Progenitor cell of endocrine pancreas (in vitro differentiated cells): Measurements from ENCODE around the gene TNS2. TPM values are rescaled to one million over a fixed set of nuclear protein-coding genes. Genes with fewer than 3 reads are reported as not detected.
"Not testable (repeated sequence)": the region's sequence is repeated elsewhere in the genome, so short reads cannot be mapped to it uniquely, and the experiment has no call there.

ENCODE experiments used
- DNase-seq: peaks from one replicate; pipeline ENCODE4 v3.0.0; 2021; ENCODE audit warnings: low spot score; ENCODE audit not compliant: unreplicated experiment
- H3K27ac Mint-ChIP-seq: 2 replicates; pipeline ENCODE4 v1.8.0; 2021; ENCODE audit warnings: mild to moderate bottlenecking, moderate library complexity, mixed read lengths
- H3K27me3 Mint-ChIP-seq: 2 replicates; pipeline ENCODE4 v1.8.0; 2021; ENCODE audit warnings: mixed read lengths
- H3K36me3 Mint-ChIP-seq: 2 replicates; pipeline ENCODE4 v1.8.0; 2022; ENCODE audit warnings: mixed read lengths; ENCODE audit not compliant: insufficient read depth
- H3K4me1 Mint-ChIP-seq: 2 replicates; pipeline ENCODE4 v1.8.0; 2021; ENCODE audit warnings: low read depth, mixed read lengths
- H3K4me3 Mint-ChIP-seq: 2 replicates; pipeline ENCODE4 v1.8.0; 2021; ENCODE audit warnings: low read depth, mild to moderate bottlenecking, moderate library complexity, mixed read lengths
- H3K9me3 Mint-ChIP-seq: 2 replicates; pipeline ENCODE4 v1.8.0; 2021; ENCODE audit warnings: low read depth, mixed read lengths
- total RNA-seq: library from RNA; stranded (reverse); gene quantifications from 2 replicates; pipeline ENCODE4 v1.2.1, GENCODE V29; 2021
- TF ChIP-seq, protein P1 (sequence below): fragments of 200-600 bp; sonication (generic); IDR thresholded peaks from one replicate; pipeline ENCODE4 v1.5.0; 2021; ENCODE audit warnings: antibody characterized with exemption, mild to moderate bottlenecking; ENCODE audit not compliant: unreplicated experiment

Gene TNS2
- total RNA-seq, 1 donor from 2014 or later, result 7.3 TPM

GRCh38 chr12:53102883-53103807, 53.3 kb downstream of the TNS2 start, which contains the start of gene SOAT2:
SOAT2 (plus strand) TSS chr12:53103486; CDS start chr12:53103578, 92 bp downstream.
- H3K9me3 Mint-ChIP-seq, result no peaks in the 10 kb centered on the region
- no peak for DNase-seq
- no peaks in the 10 kb centered on the region for H3K27me3 Mint-ChIP-seq
- H3K4me1 Mint-ChIP-seq, result peaks cover 52% of the 10 kb centered on the region
- H3K27ac Mint-ChIP-seq, result peak within 1 kb of the TSS; percentile 79
- no peaks in the 10 kb centered on the region for H3K36me3 Mint-ChIP-seq
- TF ChIP-seq, protein P1, sequence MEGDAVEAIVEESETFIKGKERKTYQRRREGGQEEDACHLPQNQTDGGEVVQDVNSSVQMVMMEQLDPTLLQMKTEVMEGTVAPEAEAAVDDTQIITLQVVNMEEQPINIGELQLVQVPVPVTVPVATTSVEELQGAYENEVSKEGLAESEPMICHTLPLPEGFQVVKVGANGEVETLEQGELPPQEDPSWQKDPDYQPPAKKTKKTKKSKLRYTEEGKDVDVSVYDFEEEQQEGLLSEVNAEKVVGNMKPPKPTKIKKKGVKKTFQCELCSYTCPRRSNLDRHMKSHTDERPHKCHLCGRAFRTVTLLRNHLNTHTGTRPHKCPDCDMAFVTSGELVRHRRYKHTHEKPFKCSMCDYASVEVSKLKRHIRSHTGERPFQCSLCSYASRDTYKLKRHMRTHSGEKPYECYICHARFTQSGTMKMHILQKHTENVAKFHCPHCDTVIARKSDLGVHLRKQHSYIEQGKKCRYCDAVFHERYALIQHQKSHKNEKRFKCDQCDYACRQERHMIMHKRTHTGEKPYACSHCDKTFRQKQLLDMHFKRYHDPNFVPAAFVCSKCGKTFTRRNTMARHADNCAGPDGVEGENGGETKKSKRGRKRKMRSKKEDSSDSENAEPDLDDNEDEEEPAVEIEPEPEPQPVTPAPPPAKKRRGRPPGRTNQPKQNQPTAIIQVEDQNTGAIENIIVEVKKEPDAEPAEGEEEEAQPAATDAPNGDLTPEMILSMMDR, result no peak
- H3K4me3 Mint-ChIP-seq, result no peak within 1 kb of the TSS

DNA sequence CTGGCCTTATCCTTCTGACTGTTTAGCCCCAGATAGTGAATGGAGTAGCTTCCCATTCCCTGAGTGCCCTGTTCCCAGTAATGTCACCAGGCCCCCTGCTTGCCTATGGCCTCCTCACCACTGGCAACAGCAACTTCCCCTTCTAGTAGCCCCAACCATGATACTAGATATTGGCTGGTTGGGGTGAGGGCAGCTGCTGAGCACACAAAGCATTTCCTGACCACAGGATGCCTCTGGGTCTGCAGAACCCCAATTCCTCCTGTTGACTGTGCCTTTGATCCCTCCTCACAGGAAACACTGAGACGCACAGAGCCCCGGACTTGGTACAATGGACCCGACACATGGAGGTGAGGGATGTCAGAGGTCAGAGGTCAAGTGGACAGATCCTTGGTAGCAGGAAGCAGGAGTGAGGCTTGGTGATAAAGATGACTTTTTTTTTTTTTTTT, 54.0 kb downstream of the TNS2 start:
- Mint-ChIP-seq H3K4me1 (peaks cover 44% of the 10 kb centered on the region), H3K36me3 (no peaks in the 10 kb centered on the region), H3K27me3 (no peaks in the 10 kb centered on the region), H3K27ac (no peak overlapping the region), H3K9me3 (no peaks in the 10 kb centered on the region), H3K4me3 (no peak overlapping the region)
- TF ChIP-seq, protein P1, result no peak
- DNase-seq, result no peak

DNA sequence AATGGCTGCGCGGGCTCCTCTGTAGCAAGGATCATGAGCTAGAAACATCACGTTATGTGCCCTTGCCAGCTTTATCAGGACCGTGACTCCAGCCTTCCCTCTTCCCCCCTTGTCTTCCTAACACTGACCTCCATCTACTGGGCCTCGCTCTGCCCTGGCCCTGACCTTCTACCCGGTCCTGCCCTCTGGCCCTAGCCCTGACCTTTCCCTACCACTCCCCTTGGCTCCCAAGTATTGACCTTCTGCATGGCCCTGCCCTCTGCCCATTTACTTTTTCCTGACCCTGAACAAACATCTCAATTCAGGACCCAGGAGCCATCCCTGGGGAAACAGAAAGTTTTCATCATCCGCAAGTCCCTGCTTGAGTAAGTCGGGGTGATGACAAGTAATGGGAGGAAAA, 55.4 kb downstream of the TNS2 start:
- TF ChIP-seq, protein P1, result no peak
- peaks cover 2% of the 10 kb centered on the region for H3K36me3 Mint-ChIP-seq
- DNase-seq, result no peak
- H3K4me3 Mint-ChIP-seq, result no peak overlapping the region
- H3K27me3 Mint-ChIP-seq, result no peaks in the 10 kb centered on the region
- H3K4me1 Mint-ChIP-seq, result peaks cover 38% of the 10 kb centered on the region
- peaks cover 3% of the 10 kb centered on the region for H3K9me3 Mint-ChIP-seq
- H3K27ac Mint-ChIP-seq, result peak overlapping the region; percentile 29

GRCh38 chr12:53105712-53106439, 56.0 kb downstream of the TNS2 start:
- no peak for DNase-seq
- Mint-ChIP-seq H3K4me1 (peaks cover 36% of the 10 kb centered on the region), H3K9me3 (peaks cover 3% of the 10 kb centered on the region), H3K4me3 (no peak overlapping the region), H3K36me3 (peaks cover 2% of the 10 kb centered on the region), H3K27ac (no peak overlapping the region), H3K27me3 (no peaks in the 10 kb centered on the region)
- TF ChIP-seq, protein P1, result no peak

DNA sequence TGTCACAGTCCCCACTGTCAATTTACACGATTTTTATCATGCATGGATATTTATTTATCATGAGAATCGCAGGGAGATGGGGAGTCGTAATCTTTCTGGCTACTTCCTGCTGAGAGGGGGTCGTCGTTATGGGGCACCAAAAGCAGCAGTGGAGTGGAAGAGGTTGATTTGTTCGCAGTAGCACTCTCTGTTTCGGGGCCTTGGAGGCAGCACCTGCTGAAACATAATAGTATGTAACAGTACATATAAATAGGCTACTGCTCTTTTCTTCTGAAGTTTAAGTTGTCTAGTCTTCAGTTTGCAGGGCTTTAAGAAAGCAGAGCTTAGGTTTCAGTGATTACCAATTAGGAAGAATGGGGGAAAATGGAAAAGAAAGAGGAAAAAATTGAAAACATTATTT, 57.3 kb downstream of the TNS2 start:
- H3K27ac Mint-ChIP-seq, result peak overlapping the region; percentile 59

DNA sequence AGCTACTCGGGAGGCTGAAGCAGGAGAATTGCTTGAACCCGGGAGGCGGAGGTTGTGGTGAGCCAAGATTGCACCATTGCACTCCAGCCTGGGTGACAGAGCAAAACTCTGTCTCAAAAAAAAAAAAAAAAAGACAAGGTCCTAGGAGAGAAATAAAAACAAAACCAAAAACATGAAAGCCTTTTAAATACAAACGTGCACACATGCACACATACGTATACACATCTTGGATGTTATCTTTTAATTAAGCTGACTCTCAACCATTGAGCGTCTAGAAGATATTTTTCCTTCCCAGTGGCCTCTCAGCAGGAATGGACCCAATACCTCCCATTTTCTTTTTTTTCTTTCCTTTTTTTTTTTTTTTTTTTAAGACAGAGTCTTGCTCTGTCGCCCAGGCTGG, 62.6 kb downstream of the TNS2 start:
- peak overlapping the region; percentile 44 for H3K4me3 Mint-ChIP-seq
- not testable (repeated sequence) for H3K27me3 Mint-ChIP-seq, H3K36me3 Mint-ChIP-seq, H3K9me3 Mint-ChIP-seq, DNase-seq, H3K27ac Mint-ChIP-seq
- peaks cover 24% of the 10 kb centered on the region for H3K4me1 Mint-ChIP-seq

More for the DNA sequence above, 57.3 kb downstream of the TNS2 start:
- peaks cover 40% of the 10 kb centered on the region for H3K4me1 Mint-ChIP-seq
- TF ChIP-seq, protein P1, result no peak
- H3K4me3 Mint-ChIP-seq, result no peak overlapping the region
- H3K36me3 Mint-ChIP-seq, result peaks cover 2% of the 10 kb centered on the region
- no peaks in the 10 kb centered on the region for H3K27me3 Mint-ChIP-seq
- H3K9me3 Mint-ChIP-seq, result peaks cover 3% of the 10 kb centered on the region
- no peak for DNase-seq
